ENCODE results near the gene TMEM107. TPM values are rescaled to one million over a fixed set of nuclear protein-coding genes. Genes with fewer than 3 reads are reported as not detected.

TMEM107 gene
- total RNA-seq, 1 experiment from 2014 or later: 30.1 TPM

DNA sequence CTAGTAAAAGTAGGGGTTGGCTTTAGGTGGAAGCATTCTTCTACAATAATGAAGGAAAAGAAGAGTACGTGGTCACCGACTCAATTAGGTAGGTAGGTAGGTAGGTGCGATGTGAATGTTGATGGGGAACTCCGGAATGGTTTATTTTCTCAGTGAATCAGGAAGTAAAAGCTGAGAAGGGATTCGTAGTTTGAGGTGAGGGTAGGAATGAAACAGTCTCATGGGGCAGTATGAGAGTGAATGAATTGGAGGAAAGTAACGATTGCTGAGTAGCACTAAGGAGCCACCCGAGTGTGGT, 37.9 kb downstream of the TMEM107 start (continued):
- no peak for TF ChIP-seq REST (IDR thresholded peaks at IDR 0.05; ENCODE audit: low read depth)

GRCh38 chr17:8137645-8138373, 38.4 kb downstream of the TMEM107 start:
- H3K9ac ChIP-seq (ENCODE audit: low read length): peak overlapping the region; percentile 44; the same call in 1 of the 2 replicates
- peak overlapping the region; percentile 70 for H2AFZ ChIP-seq (ENCODE audit: low read depth, low read length, poor library complexity, severe bottlenecking)
- CTCF ChIA-PET: interaction anchor here (1.4 to 2.8 kb wide), 3 partner anchors 11 to 64 kb away, joined by 4 to 13 read pairs (median 7); no protein-coding TSS in a partner anchor
- ATAC-seq (no peak), DNase-seq (ENCODE audit: low read depth, low spot score) (no peak)
- no TSS peak for BruUV-seq (replicated peaks)
- peaks cover 32 to 71% of the 10 kb centered on the region in 2 experiments for H3K4me1 ChIP-seq (ENCODE audit: control insufficient read depth in 1 of 2, insufficient read depth in 2 of 2, low read length in 2 of 2)
- 0 out of 2 replicates have a peak, but pooled peaks have one; percentile 14 for TF ChIP-seq SIN3A (IDR thresholded peaks at IDR 0.05; ENCODE audit: low read depth)
- no peak for TF ChIP-seq CEBPB (IDR thresholded peaks at IDR 0.05; ENCODE audit: low read depth)
- POLR2A ChIA-PET: interaction anchor here (2.2 to 3.7 kb wide), 2 partner anchors 14 to 36 kb away, joined by 6 to 25 read pairs; partner anchors contain the start of gene PER1
- H3K9me2 ChIP-seq (ENCODE audit: insufficient read depth): no peaks in the 10 kb centered on the region
- H4K20me1 ChIP-seq (ENCODE audit: insufficient read depth): 0 out of 2 replicates have a peak, but pooled peaks cover 6% of the 10 kb centered on the region
- H3K4me3 ChIP-seq (replicated peaks in 1 of 2; ENCODE audit: low read depth in 1 of 2, low read length in 2 of 2): peak overlapping the region in 1 of 2 experiments; percentile 33; a peak in 1 of 4 replicates
- no peaks in the 10 kb centered on the region for H3K79me2 ChIP-seq (ENCODE audit: insufficient read depth, low read length)
- peak overlapping the region; percentile 77 for H3K4me2 ChIP-seq (ENCODE audit: low read length)
- no peaks in the 10 kb centered on the region for H3K27me3 ChIP-seq (ENCODE audit: insufficient read depth, low read length)
- H3K36me3 ChIP-seq (ENCODE audit: control insufficient read depth in 1 of 2, insufficient read depth in 2 of 2, low read length in 2 of 2): peaks cover 3 to 21% of the 10 kb centered on the region in 2 experiments
- RAD21 ChIA-PET (ENCODE audit: low non-redundant PET in 1 of 2, low total read pairs in 2 of 2, uncharacterized antibody in 2 of 2, unreplicated experiment in 2 of 2): interaction anchor here in 1 of 2 experiments (0.6 kb wide), 1 partner anchor 110 kb away, joined by 3 read pairs; the partner anchor contains the start of gene CTC1
- peak overlapping the region; percentile 16 for H3K27ac ChIP-seq (ENCODE audit: low read depth, low read length)
- no peaks in the 10 kb centered on the region for H3K9me3 ChIP-seq (ENCODE audit: control insufficient read depth in 1 of 2, insufficient read depth in 1 of 2, low read depth in 1 of 2, low read length in 2 of 2)
- intact Hi-C loops (cut with micrococcal nuclease): loop anchor here (2.0 to 5.0 kb wide), 3 partner anchors 17 to 84 kb away; no protein-coding TSS in a partner anchor
